GM10847 (cell line): ENCODE data around the gene PRPF39.

ENCODE experiments used
- POLR2A ChIP-seq: IDR thresholded peaks from 2 replicates; pipeline ENCODE4 v1.6.1; 2011; ENCODE audit not compliant: insufficient read length; ENCODE audit errors: extremely low read depth

The PRPF39 gene, protein sequence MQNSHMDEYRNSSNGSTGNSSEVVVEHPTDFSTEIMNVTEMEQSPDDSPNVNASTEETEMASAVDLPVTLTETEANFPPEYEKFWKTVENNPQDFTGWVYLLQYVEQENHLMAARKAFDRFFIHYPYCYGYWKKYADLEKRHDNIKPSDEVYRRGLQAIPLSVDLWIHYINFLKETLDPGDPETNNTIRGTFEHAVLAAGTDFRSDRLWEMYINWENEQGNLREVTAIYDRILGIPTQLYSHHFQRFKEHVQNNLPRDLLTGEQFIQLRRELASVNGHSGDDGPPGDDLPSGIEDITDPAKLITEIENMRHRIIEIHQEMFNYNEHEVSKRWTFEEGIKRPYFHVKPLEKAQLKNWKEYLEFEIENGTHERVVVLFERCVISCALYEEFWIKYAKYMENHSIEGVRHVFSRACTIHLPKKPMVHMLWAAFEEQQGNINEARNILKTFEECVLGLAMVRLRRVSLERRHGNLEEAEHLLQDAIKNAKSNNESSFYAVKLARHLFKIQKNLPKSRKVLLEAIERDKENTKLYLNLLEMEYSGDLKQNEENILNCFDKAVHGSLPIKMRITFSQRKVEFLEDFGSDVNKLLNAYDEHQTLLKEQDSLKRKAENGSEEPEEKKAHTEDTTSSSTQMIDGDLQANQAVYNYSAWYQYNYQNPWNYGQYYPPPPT

DNA sequence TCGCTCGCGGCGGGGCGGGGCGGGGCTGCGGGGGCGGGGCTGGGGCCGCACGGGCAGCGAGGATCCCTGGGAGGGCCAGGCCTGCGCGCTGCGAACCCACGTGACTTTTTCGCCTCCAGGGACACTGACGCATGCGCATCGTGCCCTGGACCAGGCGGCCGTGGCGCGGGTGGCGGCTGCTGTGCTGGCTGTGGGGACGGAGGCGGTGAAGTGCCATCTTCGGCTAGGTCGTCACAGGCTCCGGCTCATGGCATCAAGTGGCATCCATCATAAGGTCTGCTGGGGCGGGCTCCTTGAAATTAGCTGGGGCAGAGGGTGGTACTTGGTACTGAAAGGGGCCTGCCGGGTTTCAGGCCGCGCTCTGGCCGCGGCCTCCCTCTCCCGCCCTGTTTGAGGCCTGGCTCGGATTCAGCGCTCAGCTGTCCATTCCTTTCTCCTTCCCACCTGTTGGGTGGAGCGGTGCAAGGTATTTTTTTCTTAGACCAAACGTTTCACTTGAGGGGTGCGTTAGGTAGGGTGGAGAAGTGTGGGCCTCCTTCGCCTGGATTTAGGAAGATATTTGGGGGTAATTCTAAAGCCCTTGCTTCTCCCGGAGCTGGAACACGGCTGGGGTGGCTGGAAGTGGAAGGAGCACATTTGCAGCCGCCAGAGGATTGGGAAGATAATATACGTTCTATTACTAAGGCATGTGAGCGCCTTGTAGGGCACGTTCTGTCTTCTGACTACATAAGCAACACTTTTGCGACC is at the start of gene PRPF39:
Gene PRPF39, plus strand, starts transcription at position 141 of the 747 bp plus-strand sequence. CDS start 11,124 bp downstream, outside the sequence.
- TF ChIP-seq POLR2A: peak; percentile 97

DNA sequence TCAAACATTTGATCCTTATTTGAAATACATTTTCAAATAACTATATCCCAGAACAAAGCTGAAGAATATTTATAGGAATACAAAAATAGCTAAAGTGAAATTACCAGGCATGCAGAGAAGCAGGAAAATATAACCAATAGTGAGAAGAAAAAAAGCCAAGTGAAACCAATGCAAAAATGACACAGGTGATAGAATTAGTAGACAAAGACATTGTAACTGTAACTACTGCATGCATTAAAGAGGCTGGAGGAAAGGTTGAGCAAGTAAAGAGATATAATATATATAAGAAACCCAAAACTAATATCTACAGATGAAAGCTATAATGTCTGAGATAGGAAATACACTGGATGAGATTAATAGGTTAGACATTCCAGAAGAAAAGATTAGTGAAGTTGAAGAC is 49.2 kb upstream of the PRPF39 start:
- no peak for TF ChIP-seq POLR2A

DNA sequence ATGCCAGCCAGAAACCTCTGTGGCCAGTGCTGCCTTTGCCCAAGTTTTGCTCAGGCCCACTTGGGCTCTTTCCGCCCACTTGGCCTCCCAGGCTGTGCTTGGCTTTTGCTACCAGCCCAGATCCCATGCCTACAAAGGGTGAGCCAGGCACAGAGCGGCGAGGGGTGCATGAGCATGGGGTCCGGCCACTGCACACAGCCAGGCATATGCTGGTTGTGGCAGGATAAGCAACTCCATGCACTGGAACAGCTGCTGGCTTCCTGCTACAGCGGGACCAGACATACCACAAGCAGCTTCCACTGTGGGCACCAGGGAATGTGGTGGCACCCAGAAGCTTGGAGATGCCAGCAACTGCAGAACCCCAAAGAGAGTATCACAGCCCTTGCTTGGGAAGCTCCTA is 45.7 kb upstream of the PRPF39 start:
- TF ChIP-seq POLR2A: no peak

DNA sequence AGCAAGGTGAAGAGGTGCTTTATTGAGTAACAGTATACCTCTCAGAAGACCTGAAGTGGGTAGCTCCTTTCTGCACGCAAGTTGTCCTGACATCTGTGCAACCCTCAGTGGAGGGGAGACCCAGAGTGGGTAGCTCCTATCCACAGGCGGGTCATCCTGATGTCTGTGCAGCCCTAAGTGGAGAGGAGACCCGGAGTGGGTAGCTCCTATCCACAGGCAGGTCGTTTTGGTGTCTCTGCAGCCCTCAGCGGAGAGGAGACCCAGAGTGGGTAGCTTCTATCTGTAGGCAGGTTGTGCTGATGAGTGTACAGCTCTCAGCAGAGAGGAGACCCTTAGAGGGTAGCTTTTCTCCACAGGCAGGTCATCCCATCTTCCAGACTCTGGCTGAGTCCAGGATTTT is 45.1 kb upstream of the PRPF39 start:
- TF ChIP-seq POLR2A: no peak

DNA sequence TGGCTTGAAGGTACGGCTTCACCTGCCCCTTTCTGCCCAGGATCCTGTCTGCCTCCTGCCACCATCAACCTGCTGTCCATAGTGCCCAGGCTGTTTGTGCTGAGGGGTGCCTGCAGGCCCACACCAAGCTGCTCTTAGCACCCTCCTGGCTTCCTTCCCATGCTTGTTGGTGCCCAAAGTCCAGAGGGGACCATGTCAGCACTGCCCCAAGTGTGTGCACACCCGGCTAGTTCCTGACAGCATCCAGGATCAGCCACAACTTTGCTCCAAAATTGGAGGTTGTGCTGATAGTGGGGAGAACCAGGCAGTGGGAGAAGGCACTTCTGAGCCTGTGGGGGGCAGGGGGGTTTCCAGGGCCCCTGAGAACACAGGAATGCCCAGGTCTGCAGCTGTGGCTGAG is 44.5 kb upstream of the PRPF39 start:
- no peak for TF ChIP-seq POLR2A

DNA sequence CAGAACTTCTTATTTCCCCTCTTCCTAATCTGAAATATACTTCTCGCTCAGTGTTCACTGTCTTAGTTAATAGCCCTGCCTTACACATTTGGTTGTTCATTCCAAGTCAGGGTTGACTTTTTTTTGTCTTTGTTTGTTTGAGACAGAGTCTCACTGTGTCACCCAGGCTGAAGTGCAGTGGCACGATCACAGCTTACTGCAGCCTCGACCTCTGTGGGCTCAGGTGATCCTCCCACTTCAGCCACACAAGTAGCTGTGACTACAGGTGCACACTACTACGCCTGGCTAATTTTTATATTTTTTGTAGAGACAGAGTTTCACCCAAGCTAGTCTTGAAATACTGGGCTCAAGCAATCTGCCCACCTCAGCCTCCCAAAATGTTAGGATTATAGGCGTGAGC is 42.3 kb upstream of the PRPF39 start:
- TF ChIP-seq POLR2A: no peak

DNA sequence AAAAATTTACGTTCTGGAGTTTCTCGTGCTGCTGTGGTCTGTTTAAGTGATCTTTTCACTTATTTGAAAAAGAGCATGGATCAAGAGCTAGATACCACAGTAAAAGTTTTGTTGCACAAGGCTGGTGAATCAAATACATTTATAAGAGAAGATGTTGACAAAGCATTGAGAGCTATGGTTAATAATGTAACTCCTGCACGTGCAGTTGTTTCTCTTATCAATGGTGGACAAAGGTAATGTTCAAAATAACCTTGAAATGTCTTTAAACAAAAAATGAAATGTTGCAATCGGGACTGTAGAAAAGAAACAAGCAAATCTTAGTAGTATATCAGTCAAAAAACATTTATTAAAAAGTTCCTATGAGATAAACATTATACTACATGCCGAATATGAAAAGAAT is 39.3 kb upstream of the PRPF39 start:
- TF ChIP-seq POLR2A: no peak

DNA sequence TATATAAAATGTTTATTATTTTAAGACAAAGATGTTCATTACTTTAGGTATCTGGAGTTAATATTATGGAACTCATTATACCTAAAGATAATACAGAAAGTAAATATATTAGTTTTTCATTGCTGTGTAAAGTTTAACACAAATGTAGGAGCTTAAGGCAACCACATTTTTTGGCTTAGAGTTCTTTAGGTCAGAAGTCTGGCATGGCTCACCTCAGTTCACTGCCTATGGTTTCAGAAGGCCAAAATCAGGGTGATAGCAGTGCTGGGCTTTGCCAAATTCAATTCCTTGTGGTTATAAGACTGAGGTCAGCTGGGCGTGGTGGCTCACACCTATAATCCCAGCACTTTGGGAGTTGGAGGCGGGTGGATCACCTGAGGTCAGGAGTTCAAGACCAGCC is 35.5 kb upstream of the PRPF39 start:
- no peak for TF ChIP-seq POLR2A

DNA sequence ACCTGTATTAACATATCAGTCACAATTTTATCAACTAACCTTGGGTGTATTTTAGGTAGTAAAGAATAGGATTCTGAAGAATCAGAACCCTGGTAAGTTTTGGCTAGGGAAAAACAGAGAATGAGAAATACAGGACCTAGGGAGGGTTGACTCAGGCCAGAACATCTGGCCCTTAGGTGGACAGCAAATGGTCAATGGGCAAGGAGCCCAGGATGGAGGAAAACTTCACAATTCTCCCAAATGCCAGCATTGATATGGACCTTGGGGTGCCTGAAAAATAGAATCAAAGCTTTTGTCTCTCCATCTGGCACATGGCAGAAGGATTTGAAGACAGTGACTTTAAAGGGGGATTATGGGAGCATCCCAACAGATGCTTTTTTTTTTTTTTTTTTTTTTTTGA is 32.7 kb upstream of the PRPF39 start:
- no peak for TF ChIP-seq POLR2A

DNA sequence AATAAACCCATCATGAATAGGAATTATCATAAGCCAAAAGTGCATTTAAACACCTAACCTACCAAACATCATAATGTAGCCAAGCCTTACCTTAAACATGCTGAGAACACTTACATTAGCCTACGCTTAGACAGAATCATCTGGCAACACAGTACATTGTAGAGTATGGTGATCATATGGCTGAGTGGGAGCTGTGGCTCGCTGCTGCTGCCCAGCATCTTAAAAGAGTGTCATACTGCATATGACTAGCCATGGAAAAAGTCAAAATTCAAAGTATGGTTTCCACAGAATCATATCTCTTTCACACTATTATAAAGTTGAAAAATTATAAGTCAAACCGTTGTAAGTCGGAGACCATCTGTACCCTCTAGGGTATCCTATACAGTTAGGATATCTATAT is 32.0 kb upstream of the PRPF39 start:
- TF ChIP-seq POLR2A: no peak

DNA sequence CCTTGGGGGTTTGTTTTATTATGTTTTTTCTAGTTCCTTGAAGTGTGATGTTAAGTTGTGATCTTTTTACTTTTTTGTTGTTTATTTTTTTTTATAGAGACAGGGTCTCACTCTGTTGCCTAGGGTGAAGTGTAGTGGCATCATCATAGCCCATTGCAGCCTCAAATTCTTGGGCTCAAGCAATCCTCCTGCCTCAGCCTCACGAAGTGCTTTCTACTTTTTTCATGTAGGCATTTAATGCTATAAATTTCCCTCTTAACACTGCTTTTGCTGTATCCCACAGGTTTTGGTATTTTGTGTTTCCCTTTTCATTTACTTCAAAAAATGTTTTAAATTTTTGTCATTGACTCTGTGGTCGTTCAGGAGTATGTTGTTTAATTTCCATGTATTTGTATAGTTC is 26.6 kb upstream of the PRPF39 start:
- TF ChIP-seq POLR2A: no peak

DNA sequence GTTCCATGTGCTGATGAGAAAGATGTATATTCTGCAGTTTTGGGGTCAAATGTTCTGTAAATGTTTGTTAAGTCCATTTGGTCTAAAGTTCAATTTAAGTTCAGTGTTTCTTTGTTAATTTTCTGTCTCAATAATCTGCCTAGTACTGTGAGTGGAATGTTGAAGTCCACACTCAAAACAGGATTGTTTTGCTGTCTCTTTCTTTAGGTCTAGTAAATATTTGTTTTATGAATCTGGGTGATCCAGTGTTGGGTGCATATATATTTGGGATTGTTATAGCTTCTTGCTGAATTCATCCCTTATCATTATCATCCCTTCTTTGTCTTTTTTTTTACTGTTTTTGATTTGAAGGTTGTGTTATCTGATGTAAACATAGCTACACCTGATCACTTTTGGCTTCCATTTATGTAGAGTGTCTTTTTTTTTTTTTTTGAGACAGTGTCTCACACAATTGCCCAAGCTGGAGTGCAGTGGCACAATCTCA is 26.0 kb upstream of the PRPF39 start:
- no peak for TF ChIP-seq POLR2A

DNA sequence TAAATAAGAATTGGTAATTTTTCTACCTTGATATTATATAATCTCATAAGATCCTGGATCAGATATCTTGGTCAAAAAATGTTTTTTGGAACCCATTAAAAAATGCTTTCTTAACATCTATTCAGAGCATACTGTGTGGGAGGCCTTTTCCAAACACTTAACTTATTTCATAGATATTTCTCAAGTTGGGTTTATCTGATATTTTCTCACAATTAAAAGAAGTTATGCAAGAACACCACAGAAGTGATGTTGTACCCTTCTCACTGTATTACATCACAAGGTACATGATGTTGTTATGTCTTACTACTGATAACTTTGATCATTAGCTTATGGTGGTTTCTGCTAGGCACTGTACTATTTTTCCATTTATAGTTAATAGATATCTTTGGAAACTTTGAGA is 23.4 kb upstream of the PRPF39 start:
- no peak for TF ChIP-seq POLR2A

DNA sequence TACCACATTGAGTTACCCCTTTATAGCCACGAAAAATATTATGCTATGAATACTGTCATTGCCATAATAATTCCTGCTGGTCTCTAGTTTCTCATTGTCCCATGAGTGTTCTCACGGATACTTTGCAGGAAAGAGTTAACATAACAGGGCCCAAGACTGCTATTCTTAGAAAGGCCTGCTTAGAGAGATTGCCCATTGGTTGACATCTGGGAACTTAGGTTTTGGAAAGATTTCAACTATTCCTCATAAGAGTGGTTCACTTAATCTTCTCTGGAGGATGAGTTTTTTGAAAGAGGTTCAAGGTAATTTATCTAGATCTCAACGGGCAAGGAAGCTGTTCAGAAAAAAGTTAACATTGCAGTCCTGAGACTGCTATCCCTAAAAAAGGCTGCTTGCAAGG is 18.4 kb upstream of the PRPF39 start:
- TF ChIP-seq POLR2A: no peak

DNA sequence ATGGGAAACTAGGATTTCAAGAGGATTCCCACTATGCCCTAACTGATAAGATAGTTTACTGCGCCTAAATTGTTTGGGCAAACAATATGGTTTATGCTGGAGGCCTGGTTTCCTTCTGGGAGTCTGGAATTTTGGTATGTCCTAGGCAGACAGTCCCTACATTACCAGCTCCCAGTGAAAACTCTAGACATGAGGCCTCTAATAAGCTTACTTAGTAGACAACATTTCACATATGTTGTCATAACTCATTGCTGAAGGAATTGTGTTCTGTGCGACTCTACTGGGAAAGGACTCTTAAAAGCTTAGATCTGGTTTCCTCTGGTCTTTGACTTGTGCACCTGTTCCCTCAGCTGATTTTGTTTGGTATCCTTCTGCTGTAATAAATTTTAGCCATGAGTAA is 18.0 kb upstream of the PRPF39 start:
- no peak for TF ChIP-seq POLR2A

DNA sequence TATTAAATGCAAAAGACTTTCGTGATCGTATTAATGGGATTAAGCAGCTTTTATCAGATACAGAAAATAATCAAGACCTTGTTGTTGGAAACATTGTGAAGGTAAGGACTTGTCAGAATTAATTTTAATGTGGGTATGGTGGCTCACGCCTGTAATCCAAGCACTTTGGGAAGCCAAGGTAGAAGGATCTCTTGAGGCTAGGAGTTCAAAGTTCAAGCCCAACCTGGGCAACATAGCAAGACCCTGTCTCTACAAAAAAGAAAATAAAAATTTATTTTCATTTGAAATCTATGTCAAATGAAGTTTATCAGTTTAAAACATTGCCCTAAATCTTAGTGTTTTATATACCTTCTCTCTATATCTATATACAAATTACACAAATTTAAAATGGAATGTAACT is 17.2 kb upstream of the PRPF39 start:
- no peak for TF ChIP-seq POLR2A
